Measurements from ENCODE around the gene SUN5.

Gene SUN5

GRCh38 chr20:32991383-32991782, 12.8 kb downstream of the SUN5 start:
- DNase-seq: no peak

GRCh38 chr20:32990426-32990825, 13.8 kb downstream of the SUN5 start:
- no peak for DNase-seq

- DNase-seq: no peak
Measured at GRCh38 chr20:32989507-32990283, 14.5 kb downstream of the SUN5 start.

GRCh38 chr20:32988008-32988407, 16.2 kb downstream of the SUN5 start:
- no peak for DNase-seq

GRCh38 chr20:32987044-32987825, 17.0 kb downstream of the SUN5 start:
- no peak for DNase-seq

- DNase-seq: no peak
Measured at GRCh38 chr20:32986331-32986966, 17.8 kb downstream of the SUN5 start.

GRCh38 chr20:32985596-32985995, 18.6 kb downstream of the SUN5 start:
- DNase-seq: no peak

- DNase-seq: no peak
Measured at GRCh38 chr20:32984631-32985354, 19.4 kb downstream of the SUN5 start.

- no peak for DNase-seq
Measured at GRCh38 chr20:32984196-32984595, 20.0 kb downstream of the SUN5 start.

GRCh38 chr20:32983459-32984112, 20.6 kb downstream of the SUN5 start:
- DNase-seq: no peak

GRCh38 chr20:32982617-32983458, 21.4 kb downstream of the SUN5 start:
- DNase-seq: no peak

GRCh38 chr20:32980990-32981389, 23.2 kb downstream of the SUN5 start:
- DNase-seq: no peak

- no peak for DNase-seq
Measured at GRCh38 chr20:32980131-32980941, 23.9 kb downstream of the SUN5 start.

GRCh38 chr20:32979201-32979998, 24.8 kb downstream of the SUN5 start:
- DNase-seq: no peak

GRCh38 chr20:32978009-32978335, 26.3 kb downstream of the SUN5 start:
- DNase-seq: no peak

- DNase-seq: no peak
Measured at GRCh38 chr20:32977281-32978008, 26.8 kb downstream of the SUN5 start.

- DNase-seq: no peak
Measured at GRCh38 chr20:32976746-32977145, 27.5 kb downstream of the SUN5 start.

GRCh38 chr20:32975698-32976674, 28.2 kb downstream of the SUN5 start:
- DNase-seq: no peak
